Putamen (tissue), 1 donor: Measurements from ENCODE around the gene ZNF878.
"Not testable (repeated sequence)": the region's sequence is repeated elsewhere in the genome, so short reads cannot be mapped to it uniquely, and the experiment has no call there.

Experiments used
- DNase-seq: peaks from one replicate; pipeline ENCODE4 v3.0.0-alpha.2; 2016; ENCODE audit warnings: low spot score

ZNF878 gene

DNA sequence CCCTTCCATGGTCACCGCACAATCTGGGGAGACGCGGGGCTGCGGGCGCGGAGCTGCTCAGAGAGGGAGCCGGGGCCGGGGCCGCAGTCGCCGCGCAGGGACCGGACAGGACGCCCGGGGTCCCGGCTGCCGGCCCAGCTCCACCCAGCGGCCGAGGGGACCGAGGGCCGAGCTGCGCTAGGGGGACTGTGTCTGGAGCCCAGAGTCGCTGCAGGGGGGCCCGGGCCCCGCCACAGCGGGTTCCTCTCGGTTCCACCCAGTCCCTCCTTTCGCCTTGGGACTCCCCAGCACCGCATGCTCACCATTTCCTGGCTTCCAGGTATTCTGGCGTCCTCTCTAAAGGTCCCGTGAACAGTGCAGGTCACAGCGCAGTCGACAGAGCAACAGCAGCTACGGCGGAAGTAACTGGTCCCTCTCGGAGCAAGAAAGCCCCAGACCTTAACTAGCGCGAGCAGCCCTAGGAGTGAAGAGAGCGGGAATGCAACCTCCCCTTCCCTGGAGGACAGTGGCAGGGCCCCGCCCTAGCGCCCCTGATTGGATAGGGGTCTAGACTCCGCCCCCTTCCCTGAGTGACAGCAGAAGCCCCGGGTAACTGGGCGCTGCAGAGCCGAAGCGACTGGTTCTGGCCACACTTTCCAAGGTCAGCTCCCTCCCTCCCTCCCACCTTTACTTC lies at the start of gene ZNF878:
TSS of gene ZNF878 (minus strand) at position 465 of the 673 bp plus-strand sequence. CDS start at position 305, 160 bp downstream.
- peak; percentile 82 for DNase-seq

DNA sequence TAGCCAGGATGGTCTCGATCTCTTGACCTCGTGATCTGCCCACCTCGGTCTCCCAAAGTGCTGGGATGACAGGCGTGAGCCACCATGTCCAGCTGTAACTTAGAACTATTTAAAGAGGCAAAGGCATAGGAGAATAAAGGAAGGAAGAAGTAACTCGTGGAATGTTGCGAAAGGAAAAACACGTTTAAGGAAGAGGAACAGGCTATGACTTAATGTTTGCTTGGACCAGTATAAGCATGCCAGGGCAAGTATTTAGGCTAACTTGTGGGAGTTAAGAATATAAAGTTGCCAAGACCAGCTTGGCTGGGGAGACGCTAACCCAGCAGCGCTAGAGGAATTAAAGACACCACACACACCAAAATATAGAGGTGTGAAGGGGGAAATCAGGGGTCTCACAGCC lies 45.3 kb upstream of the ZNF878 start:
- DNase-seq = no peak

DNA sequence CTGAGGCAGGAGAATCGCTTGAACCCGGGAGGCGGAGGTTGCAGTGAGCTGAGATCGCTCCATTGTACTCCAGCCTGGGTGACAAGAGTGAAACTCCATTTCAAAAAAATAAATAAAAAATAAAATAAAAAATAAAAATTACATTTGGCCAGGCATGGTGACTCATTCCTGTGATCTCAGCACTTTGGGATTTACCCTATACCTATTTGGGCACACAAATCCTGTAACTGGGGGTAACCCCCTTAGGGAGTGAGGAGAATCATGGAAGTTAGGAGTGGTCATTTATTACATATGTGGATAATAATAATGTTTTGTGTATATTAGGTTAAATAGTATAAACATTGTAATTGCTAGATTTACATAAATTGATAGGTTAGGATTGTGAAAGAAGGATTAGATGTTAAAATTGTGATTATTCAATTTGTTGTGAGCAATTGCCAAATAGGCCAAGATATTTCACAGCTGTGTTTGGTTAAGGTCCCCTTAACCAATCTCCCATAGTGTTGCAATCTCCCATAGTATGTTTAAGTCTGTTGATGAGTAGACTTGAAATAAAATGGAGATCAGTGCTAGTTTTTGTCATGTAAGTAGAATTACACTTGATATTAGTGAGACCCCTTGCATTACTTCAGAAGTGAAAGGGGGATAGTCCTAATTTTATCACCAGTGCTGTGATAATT lies 42.5 kb upstream of the ZNF878 start:
- no peak for DNase-seq

DNA sequence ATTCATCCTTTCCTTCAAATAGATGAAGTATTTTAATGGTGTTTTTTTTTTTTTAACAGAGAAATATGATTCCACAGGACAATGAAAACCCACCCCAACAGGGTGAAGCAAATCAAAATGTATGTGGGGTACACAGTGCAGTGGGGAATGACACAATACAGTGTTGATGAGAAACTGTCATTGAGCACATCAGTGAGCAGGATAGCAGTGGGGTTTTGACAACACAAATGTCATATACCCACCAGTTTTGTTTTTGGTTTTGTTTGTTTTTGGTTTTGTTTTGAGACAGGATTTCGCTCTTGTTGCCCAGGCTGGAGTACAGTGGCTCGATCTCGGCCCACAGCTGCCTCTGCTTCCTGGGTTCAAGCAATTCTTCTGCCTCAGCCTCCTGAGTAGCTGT lies 41.0 kb upstream of the ZNF878 start:
- DNase-seq = no peak

DNA sequence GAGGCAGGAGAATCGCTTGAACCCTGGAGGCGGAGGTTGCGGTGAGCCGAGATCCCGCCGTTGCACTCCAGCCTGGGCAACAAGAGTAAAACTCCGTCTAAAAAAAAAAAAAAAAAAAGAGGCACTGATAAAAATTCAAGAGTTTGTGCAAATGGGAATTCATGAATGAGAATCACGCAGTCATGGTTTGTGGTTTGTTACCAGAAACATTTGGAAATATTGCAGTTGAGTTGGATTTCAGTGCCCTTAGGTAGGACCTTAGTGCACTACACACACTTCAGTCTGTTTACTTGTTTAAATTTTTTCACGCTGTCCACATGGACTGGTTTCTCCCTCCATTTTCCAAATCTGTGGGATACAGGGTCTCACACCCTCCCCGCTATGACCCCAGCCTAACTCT lies 40.2 kb upstream of the ZNF878 start:
- DNase-seq = no peak

DNA sequence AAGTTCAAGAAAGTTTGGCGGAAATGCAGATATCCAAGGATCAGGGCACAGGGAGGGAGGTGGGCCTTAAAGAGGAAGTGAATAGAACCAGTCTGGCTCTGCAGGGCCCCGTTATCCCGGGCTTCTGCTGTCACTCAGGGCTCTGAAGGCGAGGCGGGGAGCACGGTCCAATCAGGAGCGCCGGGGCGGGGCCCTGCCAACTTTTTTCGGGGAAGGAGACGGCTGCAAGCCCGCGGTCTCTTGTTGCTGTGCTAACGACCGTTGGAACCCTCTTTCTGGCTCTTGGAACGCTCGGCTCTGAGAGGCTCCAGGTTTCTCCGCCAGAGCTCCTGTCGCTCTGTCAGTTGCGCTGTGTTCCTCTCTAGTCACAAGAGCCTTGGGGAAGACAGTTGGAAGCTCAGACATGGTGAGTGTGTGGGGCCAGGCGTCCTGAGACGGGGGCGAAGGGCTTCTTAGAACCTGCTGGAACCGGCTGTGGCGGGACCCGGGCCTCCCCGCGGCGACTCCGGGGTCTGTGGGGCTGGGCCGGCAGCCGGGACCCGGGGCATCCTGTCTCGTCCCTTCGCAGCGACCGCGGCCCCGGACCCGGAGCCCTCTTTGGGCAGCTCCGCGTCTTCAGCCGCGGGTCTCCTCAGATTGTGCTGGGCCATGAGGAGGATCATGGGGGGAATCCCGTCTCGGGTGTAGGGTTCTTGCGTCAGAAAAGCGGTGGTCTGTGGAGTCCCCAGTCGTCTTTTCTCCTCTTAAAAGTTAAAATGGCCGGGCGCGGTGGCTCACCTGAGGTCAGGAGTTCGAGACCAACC lies 39.5 kb upstream of the ZNF878 start:
- peak; percentile 73 for DNase-seq

DNA sequence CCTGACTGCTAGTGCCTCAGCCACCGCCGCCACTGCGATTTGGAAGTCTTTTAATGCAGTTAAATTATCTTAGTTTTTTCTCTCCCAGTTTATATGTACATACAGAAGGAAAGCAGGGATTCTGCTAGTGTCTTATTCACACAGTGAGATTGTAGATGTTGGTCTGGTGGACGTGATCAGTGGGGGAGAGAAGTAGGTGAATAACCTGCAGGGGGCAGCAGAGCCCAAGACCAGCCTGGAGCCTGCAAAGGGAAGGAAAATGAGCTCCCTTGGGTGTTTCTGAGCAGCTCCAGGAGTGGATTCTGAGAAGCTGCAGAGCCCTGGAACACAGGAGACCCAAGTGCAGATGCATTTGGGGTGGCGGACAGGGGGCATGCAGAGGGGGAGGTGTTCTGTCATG lies 38.0 kb upstream of the ZNF878 start:
- DNase-seq = peak; percentile 51

DNA sequence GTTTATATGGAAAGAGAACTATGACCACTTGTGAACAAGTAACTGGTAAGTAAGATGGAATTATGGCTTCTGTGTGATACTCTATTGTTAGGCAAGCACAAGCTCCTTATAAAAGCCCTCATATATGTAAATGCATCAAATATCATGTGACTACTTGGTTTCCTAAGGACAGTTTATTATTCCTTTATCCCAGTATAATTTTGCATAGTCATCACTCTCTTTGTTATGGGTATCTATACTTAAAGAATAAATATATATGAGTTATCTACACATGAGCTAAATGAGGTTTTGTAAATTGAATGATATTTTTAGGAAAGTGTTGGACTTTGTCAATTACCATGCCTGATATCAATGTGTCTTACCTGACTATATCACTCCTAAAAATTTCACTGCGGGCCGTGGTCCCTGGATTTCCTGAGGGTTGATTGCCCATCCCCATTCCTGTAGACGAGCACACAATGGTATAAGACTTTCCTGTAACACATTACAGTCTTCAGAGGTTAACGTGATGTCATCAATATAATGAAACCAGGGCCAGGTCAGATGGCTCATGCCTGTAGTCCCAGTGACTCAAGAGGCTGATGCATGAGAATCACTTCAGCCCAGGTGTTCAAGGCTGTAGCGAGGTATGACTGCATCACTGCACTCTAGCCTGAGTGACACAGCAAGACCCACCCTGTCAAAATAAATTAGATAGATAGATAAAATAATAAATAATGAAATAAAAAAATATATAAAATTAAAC lies 32.5 kb upstream of the ZNF878 start:
- no peak for DNase-seq

DNA sequence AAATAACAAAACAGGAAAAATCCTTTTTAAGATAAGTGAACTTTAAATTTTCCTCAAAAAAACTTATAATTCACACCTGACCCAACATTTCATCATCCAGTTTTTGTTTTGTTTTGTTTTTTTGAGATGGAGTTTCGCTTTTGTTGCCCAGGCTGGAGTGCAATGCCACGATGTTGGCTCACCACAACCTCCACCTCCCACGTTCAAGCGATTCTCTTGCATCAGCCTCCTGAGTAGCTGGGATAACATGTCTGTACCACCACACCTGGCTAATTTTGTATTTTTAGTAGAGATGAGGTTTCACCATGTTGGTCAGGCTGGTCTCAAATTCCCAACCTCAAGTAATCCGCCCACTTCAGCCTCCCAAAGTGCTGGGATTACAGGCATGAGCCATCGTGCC lies 30.6 kb upstream of the ZNF878 start:
- DNase-seq = not testable (repeated sequence)

DNA sequence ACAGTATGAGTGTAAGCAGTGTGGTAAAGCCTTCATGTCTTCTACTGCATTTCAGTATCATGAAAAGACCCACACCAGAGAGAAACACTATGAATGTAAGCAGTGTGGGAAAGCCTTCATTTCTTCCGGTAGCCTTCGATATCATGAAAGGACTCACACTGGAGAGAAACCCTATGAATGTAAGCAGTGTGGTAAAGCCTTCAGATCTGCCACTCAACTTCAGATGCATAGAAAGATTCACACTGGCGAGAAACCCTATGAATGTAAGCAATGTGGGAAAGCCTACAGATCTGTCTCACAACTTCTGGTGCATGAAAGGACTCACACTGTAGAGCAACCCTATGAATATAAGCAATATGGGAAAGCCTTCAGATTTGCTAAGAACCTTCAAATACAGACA lies 24.6 kb upstream of the ZNF878 start:
- no peak for DNase-seq

DNA sequence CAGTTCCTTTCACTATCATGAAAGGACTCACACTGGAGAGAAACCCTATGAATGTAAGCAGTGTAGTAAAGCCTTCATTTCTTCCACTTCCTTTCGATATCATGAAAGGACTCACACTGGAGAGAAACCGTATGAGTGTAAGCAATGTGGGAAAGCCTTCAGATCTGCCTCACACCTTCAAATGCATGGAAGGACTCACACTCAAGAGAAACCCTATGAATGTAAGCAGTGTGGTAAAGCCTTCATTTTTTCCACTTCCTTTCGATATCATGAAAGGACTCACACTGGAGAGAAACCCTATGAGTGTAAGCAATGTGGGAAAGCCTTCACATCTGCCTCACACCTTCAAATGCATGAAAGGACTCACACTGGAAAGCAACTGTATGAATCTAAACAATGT lies 23.6 kb upstream of the ZNF878 start:
- not testable (repeated sequence) for DNase-seq

DNA sequence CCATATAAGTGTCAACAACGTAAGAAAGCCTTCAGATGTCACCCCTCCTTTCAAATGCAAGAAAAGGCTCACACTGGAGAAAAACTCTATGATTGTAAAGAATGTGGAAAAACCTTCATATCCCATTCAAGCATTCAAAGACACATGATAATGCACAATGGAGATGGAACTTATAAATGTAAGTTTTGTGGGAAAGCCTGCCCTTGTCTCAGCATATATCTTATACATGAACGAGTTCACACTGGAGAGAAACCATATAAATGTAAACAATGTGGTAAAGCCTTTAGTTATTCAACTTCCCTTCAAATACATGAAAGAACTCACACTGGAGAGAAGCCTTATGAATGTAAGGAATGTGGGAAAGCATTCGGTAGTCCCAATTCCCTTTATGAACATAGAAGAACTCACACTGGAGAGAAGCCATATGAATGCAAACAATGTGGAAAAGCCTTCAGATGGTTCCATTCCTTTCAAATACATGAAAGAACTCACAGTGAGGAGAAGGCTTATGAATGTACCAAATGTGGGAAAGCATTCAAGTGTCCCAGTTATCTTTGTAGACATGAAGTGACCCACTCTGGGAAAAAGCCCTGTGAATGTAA lies 22.9 kb upstream of the ZNF878 start:
- no peak for DNase-seq

DNA sequence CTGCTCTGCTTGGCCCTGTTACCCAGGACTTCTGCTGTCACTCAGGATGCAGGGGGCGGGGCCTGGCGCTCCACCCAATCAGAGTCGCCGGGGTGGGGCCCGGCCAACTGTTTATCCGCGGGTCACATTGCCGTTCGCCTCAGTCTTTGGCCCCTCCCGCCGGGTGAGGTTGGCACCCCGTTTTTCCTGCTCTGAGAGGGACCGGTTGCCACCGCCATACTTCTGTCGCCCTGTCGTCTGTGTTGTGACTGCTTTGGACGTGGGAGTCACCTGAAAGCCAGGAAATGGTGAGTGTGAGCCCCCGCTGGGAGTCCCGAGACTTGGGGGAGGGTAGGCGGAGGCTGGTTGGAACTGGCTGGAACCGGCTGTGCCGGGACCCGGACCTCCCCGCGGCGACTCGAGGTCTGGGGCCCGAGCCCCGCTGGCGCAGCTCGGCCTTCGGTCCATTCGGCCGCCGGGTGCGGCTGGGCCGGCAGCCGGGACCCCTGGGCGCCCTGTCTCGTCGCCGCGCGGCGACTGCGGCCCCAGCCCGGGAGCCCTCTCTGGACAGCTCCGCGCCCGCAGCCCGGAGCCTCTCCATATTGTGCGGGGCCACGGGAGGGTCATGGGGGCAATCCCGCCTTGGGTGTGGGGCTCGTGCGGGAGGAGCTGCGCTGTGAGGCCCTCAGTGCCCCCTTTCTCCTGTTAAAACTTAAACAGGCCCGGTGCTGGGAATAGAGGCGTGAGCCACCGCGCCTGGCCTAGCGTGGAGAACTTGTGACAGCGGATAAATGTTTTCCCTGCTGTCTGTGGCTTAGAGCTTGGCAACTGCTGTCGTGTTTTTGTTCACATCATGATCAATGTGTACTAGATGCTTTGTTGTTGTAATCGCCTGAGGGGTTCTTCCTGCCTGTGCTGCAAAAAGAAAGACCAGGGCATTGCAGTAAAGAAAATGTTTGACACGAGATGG lies 12.1 kb upstream of the ZNF878 start, which contains the start of gene ZNF844:
TSS of gene ZNF844 (plus strand) at position 142 of the 949 bp plus-strand sequence. CDS start at position 285, 143 bp downstream.
- DNase-seq = peak; percentile 95

DNA sequence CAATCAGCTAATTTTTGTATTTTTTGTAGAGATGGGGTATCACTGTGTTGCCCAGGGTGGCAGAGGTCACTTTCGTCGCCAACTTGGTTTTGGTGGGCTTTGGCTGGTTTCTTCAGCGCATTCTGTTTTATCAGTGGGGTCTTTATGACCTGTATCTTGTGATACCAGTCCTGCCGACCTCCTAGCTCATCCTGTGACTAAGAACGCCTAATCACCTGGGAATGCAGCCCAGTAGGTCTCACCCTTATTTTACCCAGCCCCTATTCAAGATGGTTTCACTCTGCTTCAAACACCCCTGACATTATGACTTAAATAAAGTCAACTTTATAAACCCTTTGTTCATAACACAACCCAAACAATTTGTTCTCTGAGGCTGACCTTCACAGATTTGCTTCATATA lies 3.0 kb upstream of the ZNF878 start:
- DNase-seq = no peak

DNA sequence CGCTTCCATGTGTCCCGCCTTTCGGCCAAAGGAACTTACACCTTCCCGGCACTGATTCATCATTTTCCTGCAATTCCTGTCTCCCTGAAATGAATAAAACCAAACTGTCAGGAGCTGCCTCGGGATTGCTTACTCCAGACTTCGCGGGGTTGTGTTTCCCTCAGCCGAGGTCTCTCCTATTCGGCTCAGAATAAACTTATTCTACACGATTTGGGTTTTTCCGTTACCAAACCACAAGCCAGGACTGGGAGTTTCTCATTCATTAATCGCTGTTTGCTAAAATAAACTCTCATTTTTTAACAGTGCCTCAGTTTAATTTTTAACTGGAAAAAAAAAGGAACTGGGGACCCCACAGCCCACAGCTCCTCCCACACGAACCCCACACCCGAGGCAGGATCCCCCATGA lies 667 bp downstream of the ZNF878 start:
- DNase-seq = no peak

DNA sequence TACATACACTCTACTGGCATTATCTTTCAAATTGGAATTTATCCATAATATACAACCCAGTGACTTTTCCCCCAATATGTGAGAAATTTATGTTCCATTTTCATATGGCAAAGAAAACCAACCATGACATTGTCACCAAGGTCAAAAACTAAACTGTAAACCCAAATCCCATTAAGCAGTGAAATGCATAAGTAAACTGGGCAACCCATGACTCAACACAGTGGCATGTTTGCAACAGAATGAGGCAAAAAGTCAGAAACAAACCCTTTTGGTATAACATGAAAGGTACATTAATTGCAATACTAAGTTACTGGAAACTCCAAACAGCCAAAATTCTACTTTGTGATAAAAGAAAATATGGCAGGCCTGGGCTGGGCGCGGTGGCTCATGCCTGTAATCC lies 4.9 kb downstream of the ZNF878 start:
- no peak for DNase-seq

DNA sequence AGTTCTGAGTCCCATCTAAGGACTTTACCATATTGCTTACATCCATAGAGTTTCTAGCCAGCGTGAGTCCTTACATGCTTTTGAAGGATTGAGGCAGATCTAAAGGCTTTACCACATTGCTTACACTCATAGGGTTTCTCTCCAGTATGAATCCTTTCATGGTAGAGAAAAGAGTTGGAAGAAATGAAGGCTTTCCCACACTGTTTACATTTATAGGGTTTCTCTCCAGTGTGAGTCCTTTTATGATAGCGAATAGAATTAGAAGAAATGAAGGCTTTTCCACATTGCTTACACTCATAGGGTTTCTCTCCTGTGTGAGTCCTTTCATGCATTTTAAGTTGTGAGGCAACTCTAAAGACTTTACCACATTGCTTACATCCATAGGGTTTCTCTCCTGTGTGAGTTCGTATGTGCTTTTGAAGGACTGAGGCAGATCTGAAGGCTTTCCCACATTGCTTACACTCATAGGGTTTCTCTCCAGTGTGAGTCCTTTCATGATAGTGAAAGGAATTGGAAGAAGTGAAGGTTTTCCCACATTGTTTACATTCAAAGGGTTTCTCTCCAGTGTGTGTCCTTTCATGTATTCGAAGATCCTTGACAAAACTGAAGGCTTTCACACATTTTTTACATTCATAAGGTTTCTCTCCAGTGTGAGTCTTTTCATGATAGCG lies 8.9 kb downstream of the ZNF878 start:
- no peak for DNase-seq

DNA sequence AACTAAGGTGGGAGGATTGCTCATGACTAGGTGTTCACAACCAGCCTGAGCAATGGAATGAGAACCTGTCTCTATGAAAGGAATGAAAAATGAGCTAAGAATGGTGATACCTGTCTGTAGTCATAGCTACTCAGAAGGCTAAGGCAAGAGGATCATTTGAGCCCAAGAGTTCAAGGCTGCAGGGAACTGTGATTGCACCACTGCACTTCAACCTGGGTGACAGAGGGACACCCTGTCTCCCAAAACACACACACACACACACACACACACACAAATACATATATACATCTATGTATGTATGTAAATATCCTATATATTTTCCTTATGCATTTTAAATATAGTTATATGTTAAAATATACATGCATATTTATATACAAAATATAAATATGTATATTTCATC lies 9.9 kb downstream of the ZNF878 start:
- DNase-seq = no peak

DNA sequence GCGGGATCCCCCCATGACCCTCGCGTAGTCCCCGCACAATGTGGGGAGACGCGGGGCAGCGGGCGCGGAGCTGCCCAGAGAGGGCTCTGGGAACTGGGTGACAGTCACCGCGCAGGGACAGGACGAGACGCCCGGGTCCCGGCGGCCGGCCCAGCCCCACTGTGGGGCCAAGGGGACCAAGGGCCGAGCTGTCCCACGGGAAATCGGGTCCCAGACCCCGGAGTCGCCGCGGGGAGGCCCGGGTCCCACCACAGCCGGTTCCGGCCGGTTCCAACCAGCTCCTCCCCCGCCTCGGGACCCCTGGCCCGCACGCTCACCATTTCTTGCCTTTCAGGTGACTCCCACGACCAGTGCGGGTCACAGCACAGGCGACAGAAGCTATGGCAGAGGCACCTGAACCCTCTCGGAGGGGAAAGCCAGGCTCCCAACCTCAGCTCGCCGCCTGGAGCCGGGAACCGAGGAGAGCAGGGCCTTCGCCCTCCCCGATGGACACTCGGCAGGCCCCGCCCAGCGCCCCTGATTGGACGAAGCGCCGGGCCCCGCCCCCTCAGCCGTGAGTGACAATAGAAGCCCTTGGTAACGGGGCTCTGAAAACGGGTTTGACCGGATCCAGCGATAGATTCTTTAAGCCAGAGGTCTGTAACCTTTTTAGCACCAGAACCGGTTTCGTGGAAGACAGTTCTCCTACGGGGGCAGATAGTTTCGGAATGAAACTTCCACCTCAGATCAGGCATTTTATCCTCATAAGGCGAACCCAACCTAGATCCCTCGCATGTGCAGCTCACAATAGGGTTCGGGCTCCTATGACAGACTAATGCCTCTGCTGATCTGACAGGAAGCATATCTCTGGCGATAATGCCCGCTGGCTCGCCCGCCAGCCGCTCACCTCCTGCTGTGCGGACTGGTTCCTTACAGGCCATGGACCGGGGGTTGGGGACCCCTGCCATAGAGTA lies 17.3 kb downstream of the ZNF878 start, which contains the start of gene ZNF433:
TSS of gene ZNF433 (minus strand) at position 460 of the 953 bp plus-strand sequence. CDS start at position 320, 140 bp downstream.
- peak; percentile 89 for DNase-seq
